GM12878 (cell line): ENCODE data around the gene DPF3.

Experiments
- ASH2L ChIP-seq: fragments of 300-600, 200-600 bp; sonication (generic); IDR thresholded peaks from 2 replicates; pipeline ENCODE4 v1.6.1; 2017; ENCODE audit warnings: low read depth, mild to moderate bottlenecking, borderline replicate concordance
- EP300 ChIP-seq, 2 experiments: fragments of 150-350 bp in 1 of 2; IDR thresholded peaks; 2 replicates each; pipeline ENCODE4 v1.6.1; 2011 to 2012; ENCODE audit warnings: low read depth in 2 of 2, low read length in 2 of 2, borderline replicate concordance in 1 of 2, improper control_type of control experiment in 1 of 2, inconsistent platforms in 1 of 2; ENCODE audit not compliant: control insufficient read depth in 1 of 2
- HDAC6 ChIP-seq: fragments of 200-600 bp; sonication (generic); IDR thresholded peaks from one replicate; pipeline ENCODE4 v1.8.0; 2017; ENCODE audit warnings: antibody characterized with exemption; ENCODE audit not compliant: unreplicated experiment
- RAD51 ChIP-seq: fragments of 450-650 bp; IDR thresholded peaks from 2 replicates; pipeline ENCODE4 v1.6.1; 2016; ENCODE audit warnings: moderate library complexity, mild to moderate bottlenecking, inconsistent platforms
- TAF1 ChIP-seq: IDR thresholded peaks from 2 replicates; pipeline ENCODE4 v1.6.1; 2011; ENCODE audit warnings: mild to moderate bottlenecking, low read depth, low read length, borderline replicate concordance

GRCh38 chr14:72688990-72689671 lies 204.8 kb downstream of the DPF3 start:
- TF ChIP-seq ASH2L: no peak
- TF ChIP-seq HDAC6: no peak
- TF ChIP-seq EP300 (IDR thresholded peaks at IDR 0.05; ENCODE audit: borderline replicate concordance in 1 of 2, control insufficient read depth in 1 of 2, low read depth in 2 of 2, low read length in 2 of 2): no peak
- no peak for TF ChIP-seq RAD51
- no peak for TF ChIP-seq TAF1
